Body of pancreas (tissue), 4 donors: ENCODE measurements around the gene SYNE1.

Experiments used
- CTCF ChIP-seq, 7 experiments: fragments of 450-650 bp in 4 of 7; fragments of 200-600 bp in 3 of 7; sonication (generic) in 3 of 7; IDR thresholded peaks; one replicate each; pipeline ENCODE4 v1.5.1; 2016 to 2019; ENCODE audit warnings: antibody characterized with exemption in 7 of 7
- POLR2A ChIP-seq, 3 donors: fragments of 450-650 bp; IDR thresholded peaks; one replicate each; pipeline ENCODE4 v1.6.1; 2016; ENCODE audit warnings: antibody characterized with exemption in 3 of 3, mild to moderate bottlenecking in 2 of 3

GRCh38 chr6:152543519-152543918, 93.6 kb downstream of the SYNE1 start:
- TF ChIP-seq CTCF (IDR thresholded peaks at IDR 0.05) = no peak
- TF ChIP-seq POLR2A (IDR thresholded peaks at IDR 0.05) = no peak
